IPS-18c (cell line): Measurements from ENCODE around the gene VKORC1.

Source experiments
- H3K4me3 ChIP-seq: 2 replicates; pipeline ENCODE4 v1.7.0; 2013; ENCODE audit warnings: low read depth, mild to moderate bottlenecking, low read length, moderate library complexity; ENCODE audit not compliant: insufficient read depth
- H3K9me3 ChIP-seq: one replicate; pipeline ENCODE4 v1.6.1; 2013; ENCODE audit warnings: mild to moderate bottlenecking, low read length, moderate library complexity; ENCODE audit not compliant: control insufficient read depth, insufficient read depth

VKORC1 gene

GRCh38 chr16:31061126-31061812, 33.3 kb downstream of the VKORC1 start:
- H3K9me3 ChIP-seq, result no peaks in the 10 kb centered on the region
- H3K4me3 ChIP-seq, result no peak overlapping the region

- no peak overlapping the region for H3K4me3 ChIP-seq
- peaks cover 2% of the 10 kb centered on the region for H3K9me3 ChIP-seq
Observed at GRCh38 chr16:31055613-31056012, 39.0 kb downstream of the VKORC1 start.

GRCh38 chr16:31052114-31052513, 42.5 kb downstream of the VKORC1 start:
- H3K9me3 ChIP-seq, result peaks cover 2% of the 10 kb centered on the region
- H3K4me3 ChIP-seq, result no peak overlapping the region

GRCh38 chr16:31050280-31051030, 44.1 kb downstream of the VKORC1 start:
- Histone ChIP-seq H3K4me3 (no peak overlapping the region), H3K9me3 (peaks cover 2% of the 10 kb centered on the region)

- H3K4me3 ChIP-seq, result no peak overlapping the region
- no peaks in the 10 kb centered on the region for H3K9me3 ChIP-seq
Observed at GRCh38 chr16:31043898-31044481, 50.6 kb downstream of the VKORC1 start.

- H3K9me3 ChIP-seq, result no peaks in the 10 kb centered on the region
- H3K4me3 ChIP-seq, result no peak overlapping the region
Observed at GRCh38 chr16:31043352-31043751, 51.2 kb downstream of the VKORC1 start.

GRCh38 chr16:31042866-31043265, 51.7 kb downstream of the VKORC1 start:
- H3K4me3 ChIP-seq, result no peak overlapping the region; the same call in 1 of the 2 replicates
- H3K9me3 ChIP-seq, result no peaks in the 10 kb centered on the region
